Measurements from ENCODE around the gene LGALS16.
A peak's percentile ranks its signal among the peaks of the same experiment; 100 is the strongest.
"Not testable (repeated sequence)": the region's sequence is repeated elsewhere in the genome, so short reads cannot be mapped to it uniquely, and the experiment has no call there.

The LGALS16 gene

GRCh38 chr19:39679056-39679790, 23.5 kb downstream of the LGALS16 start:
- DNase-seq: peak in 1 of 4 experiments; percentile 9

- DNase-seq: peak in 1 of 4 experiments; percentile 7
These were observed 24.1 kb downstream of the LGALS16 start for GRCh38 chr19:39679791-39680168.

GRCh38 chr19:39680593-39680992, 24.9 kb downstream of the LGALS16 start:
- DNase-seq: no peak

GRCh38 chr19:39681416-39681815, 25.7 kb downstream of the LGALS16 start:
- DNase-seq: no peak

GRCh38 chr19:39684267-39684666, 28.6 kb downstream of the LGALS16 start:
- DNase-seq: no peak

- DNase-seq: no peak
These were observed 31.0 kb downstream of the LGALS16 start for GRCh38 chr19:39686739-39687138.

GRCh38 chr19:39688637-39689036, 32.9 kb downstream of the LGALS16 start:
- not testable (repeated sequence) for DNase-seq

- no peak for DNase-seq
These were observed 36.5 kb downstream of the LGALS16 start for GRCh38 chr19:39692166-39692565.

GRCh38 chr19:39692822-39693221, 37.1 kb downstream of the LGALS16 start:
- no peak for DNase-seq

- no peak for DNase-seq
These were observed 40.0 kb downstream of the LGALS16 start for GRCh38 chr19:39695759-39696158.

GRCh38 chr19:39696387-39696786, 40.7 kb downstream of the LGALS16 start:
- DNase-seq: no peak

- DNase-seq: no peak
These were observed 42.8 kb downstream of the LGALS16 start for GRCh38 chr19:39698535-39698934.

GRCh38 chr19:39701291-39701690, 45.6 kb downstream of the LGALS16 start:
- no peak for DNase-seq

GRCh38 chr19:39704181-39705044, 48.7 kb downstream of the LGALS16 start, which contains the start of gene LGALS14:
Gene LGALS14 (plus strand): TSS chr19:39704481. CDS start chr19:39704529, 48 bp downstream.
- DNase-seq: no peak

- DNase-seq: no peak
These were observed 50.0 kb downstream of the LGALS16 start for GRCh38 chr19:39705578-39706188.

- no peak for DNase-seq
These were observed 52.9 kb downstream of the LGALS16 start for GRCh38 chr19:39708594-39708993.

- no peak for DNase-seq
These were observed 53.5 kb downstream of the LGALS16 start for GRCh38 chr19:39709026-39709872.

Data from activated CD4-positive, CD25-positive, alpha-beta regulatory T cell (primary cell).